ENCODE measurements around the gene IRF2BP1.
"Not testable (repeated sequence)": the region's sequence is repeated elsewhere in the genome, so short reads cannot be mapped to it uniquely, and the experiment has no call there.

IRF2BP1 gene

GRCh38 chr19:45870798-45871197, 15.1 kb downstream of the IRF2BP1 start:
- Histone ChIP-seq H3K9me3 (ENCODE audit: low read length) (no peaks in the 10 kb centered on the region), H3K27me3 (ENCODE audit: insufficient read depth, low read length) (peaks cover 8% of the 10 kb centered on the region), H2AFZ (ENCODE audit: low read depth, low read length) (no peak overlapping the region), H3K36me3 (ENCODE audit: insufficient read depth, low read length) (no peaks in the 10 kb centered on the region), H3K4me1 (ENCODE audit: insufficient read depth, low read length) (peaks cover 5% of the 10 kb centered on the region), H3K4me3 (ENCODE audit: low read length) (no peak overlapping the region)

- H3K9me3 ChIP-seq (ENCODE audit: low read length); H3K36me3 ChIP-seq (ENCODE audit: insufficient read depth, low read length); H2AFZ ChIP-seq (ENCODE audit: low read depth, low read length); H3K4me3 ChIP-seq (ENCODE audit: low read length); H3K4me1 ChIP-seq (ENCODE audit: insufficient read depth, low read length): not testable (repeated sequence)
- peaks cover 27% of the 10 kb centered on the region for H3K27me3 ChIP-seq (ENCODE audit: insufficient read depth, low read length)
Measured at GRCh38 chr19:45867241-45867640, 18.7 kb downstream of the IRF2BP1 start.

- no peaks in the 10 kb centered on the region for H3K9me3 ChIP-seq (ENCODE audit: low read length)
- peaks cover 27% of the 10 kb centered on the region for H3K27me3 ChIP-seq (ENCODE audit: insufficient read depth, low read length)
- no peaks in the 10 kb centered on the region for H3K36me3 ChIP-seq (ENCODE audit: insufficient read depth, low read length)
- H2AFZ ChIP-seq (ENCODE audit: low read depth, low read length), result no peak overlapping the region
- peaks cover 5% of the 10 kb centered on the region for H3K4me1 ChIP-seq (ENCODE audit: insufficient read depth, low read length)
- no peak overlapping the region for H3K4me3 ChIP-seq (ENCODE audit: low read length)
Measured at GRCh38 chr19:45866400-45867176, 19.4 kb downstream of the IRF2BP1 start.

- H3K27me3 ChIP-seq (ENCODE audit: insufficient read depth, low read length), result peaks cover 27% of the 10 kb centered on the region
- H3K9me3 ChIP-seq (ENCODE audit: low read length), result no peaks in the 10 kb centered on the region
- peaks cover 5% of the 10 kb centered on the region for H3K36me3 ChIP-seq (ENCODE audit: insufficient read depth, low read length)
- H2AFZ ChIP-seq (ENCODE audit: low read depth, low read length), result no peak overlapping the region
- no peak overlapping the region for H3K4me3 ChIP-seq (ENCODE audit: low read length)
- peaks cover 5% of the 10 kb centered on the region for H3K4me1 ChIP-seq (ENCODE audit: insufficient read depth, low read length)
Measured at GRCh38 chr19:45865269-45865948, 20.5 kb downstream of the IRF2BP1 start.

GRCh38 chr19:45864629-45865082, 21.3 kb downstream of the IRF2BP1 start:
- no peaks in the 10 kb centered on the region for H3K9me3 ChIP-seq (ENCODE audit: low read length)
- no peak overlapping the region for H2AFZ ChIP-seq (ENCODE audit: low read depth, low read length)
- H3K27me3 ChIP-seq (ENCODE audit: insufficient read depth, low read length), result peaks cover 27% of the 10 kb centered on the region
- peaks cover 8% of the 10 kb centered on the region for H3K36me3 ChIP-seq (ENCODE audit: insufficient read depth, low read length)
- no peak overlapping the region for H3K4me3 ChIP-seq (ENCODE audit: low read length)
- peaks cover 5% of the 10 kb centered on the region for H3K4me1 ChIP-seq (ENCODE audit: insufficient read depth, low read length)

- Histone ChIP-seq H3K27me3 (ENCODE audit: insufficient read depth, low read length) (peaks cover 27% of the 10 kb centered on the region), H2AFZ (ENCODE audit: low read depth, low read length) (peak within 1 kb of the TSS; percentile 58), H3K4me3 (ENCODE audit: low read length) (peak within 1 kb of the TSS; percentile 30), H3K4me1 (ENCODE audit: insufficient read depth, low read length) (peaks cover 5% of the 10 kb centered on the region), H3K9me3 (ENCODE audit: low read length) (no peaks in the 10 kb centered on the region), H3K36me3 (ENCODE audit: insufficient read depth, low read length) (peaks cover 11% of the 10 kb centered on the region)
Measured at GRCh38 chr19:45863840-45864628, 21.9 kb downstream of the IRF2BP1 start, which contains the start of gene FOXA3. Gene FOXA3, plus strand, starts transcription at chr19:45864326. Its CDS starts 131 bp downstream, at chr19:45864457.

- Histone ChIP-seq H3K27me3 (ENCODE audit: insufficient read depth, low read length) (peaks cover 27% of the 10 kb centered on the region), H2AFZ (ENCODE audit: low read depth, low read length) (peak overlapping the region; percentile 58), H3K9me3 (ENCODE audit: low read length) (no peaks in the 10 kb centered on the region), H3K36me3 (ENCODE audit: insufficient read depth, low read length) (peaks cover 16% of the 10 kb centered on the region), H3K4me1 (ENCODE audit: insufficient read depth, low read length) (peaks cover 5% of the 10 kb centered on the region), H3K4me3 (ENCODE audit: low read length) (peak overlapping the region; percentile 30)
Measured at GRCh38 chr19:45863335-45863839, 22.6 kb downstream of the IRF2BP1 start.

- H2AFZ ChIP-seq (ENCODE audit: low read depth, low read length), result peak within 1 kb of the TSS; percentile 58
- H3K27me3 ChIP-seq (ENCODE audit: insufficient read depth, low read length), result peaks cover 27% of the 10 kb centered on the region
- H3K36me3 ChIP-seq (ENCODE audit: insufficient read depth, low read length), result peaks cover 20% of the 10 kb centered on the region
- peaks cover 5% of the 10 kb centered on the region for H3K4me1 ChIP-seq (ENCODE audit: insufficient read depth, low read length)
- peak within 1 kb of the TSS; percentile 69 for H3K4me3 ChIP-seq (ENCODE audit: low read length)
- H3K9me3 ChIP-seq (ENCODE audit: low read length), result no peaks in the 10 kb centered on the region
Measured at GRCh38 chr19:45862564-45863334, 23.2 kb downstream of the IRF2BP1 start, which contains the start of gene SYMPK. Gene SYMPK, minus strand, starts transcription at chr19:45863147. Its CDS starts 8,652 bp downstream, at chr19:45854495.

- peak overlapping the region; percentile 69 for H3K4me3 ChIP-seq (ENCODE audit: low read length)
Measured at GRCh38 chr19:45862271-45862563, 23.7 kb downstream of the IRF2BP1 start.

GRCh38 chr19:45860359-45861259, 25.3 kb downstream of the IRF2BP1 start:
- Histone ChIP-seq H3K36me3 (ENCODE audit: insufficient read depth, low read length) (peaks cover 24% of the 10 kb centered on the region), H3K4me3 (ENCODE audit: low read length) (no peak overlapping the region), H2AFZ (ENCODE audit: low read depth, low read length) (no peak overlapping the region), H3K4me1 (ENCODE audit: insufficient read depth, low read length) (peaks cover 5% of the 10 kb centered on the region), H3K27me3 (ENCODE audit: insufficient read depth, low read length) (peaks cover 17% of the 10 kb centered on the region), H3K9me3 (ENCODE audit: low read length) (no peaks in the 10 kb centered on the region)

More at GRCh38 chr19:45862271-45862563, 23.7 kb downstream of the IRF2BP1 start:
- Histone ChIP-seq H3K4me1 (ENCODE audit: insufficient read depth, low read length) (peaks cover 5% of the 10 kb centered on the region), H3K9me3 (ENCODE audit: low read length) (no peaks in the 10 kb centered on the region), H2AFZ (ENCODE audit: low read depth, low read length) (peak overlapping the region; percentile 38), H3K27me3 (ENCODE audit: insufficient read depth, low read length) (peaks cover 27% of the 10 kb centered on the region), H3K36me3 (ENCODE audit: insufficient read depth, low read length) (peaks cover 20% of the 10 kb centered on the region)

GRCh38 chr19:45854167-45854778, 31.7 kb downstream of the IRF2BP1 start:
- Histone ChIP-seq H3K27me3 (ENCODE audit: insufficient read depth, low read length) (no peaks in the 10 kb centered on the region), H3K4me1 (ENCODE audit: insufficient read depth, low read length) (no peaks in the 10 kb centered on the region), H2AFZ (ENCODE audit: low read depth, low read length) (no peak overlapping the region), H3K36me3 (ENCODE audit: insufficient read depth, low read length) (peaks cover 49% of the 10 kb centered on the region), H3K9me3 (ENCODE audit: low read length) (no peaks in the 10 kb centered on the region), H3K4me3 (ENCODE audit: low read length) (no peak overlapping the region)
